Caki2 (cell line): ENCODE measurements around the gene AIFM1. TPM values are rescaled to one million over a fixed set of nuclear protein-coding genes. Genes with fewer than 3 reads are reported as not detected.

Experiments used
- DNase-seq: peaks from one replicate; pipeline ENCODE4 v3.0.0-alpha.2; 2015; ENCODE audit warnings: low read depth
- in situ Hi-C: cut with HindIII; loops from 2 replicates; pipeline ENCODE4 v1.10.0; 2016; ENCODE audit warnings: low sequenced_read_pairs, low pct_unique_long_range_greater_than_20kb, mixed read lengths
- total RNA-seq: library from RNA; depleted of rRNA; stranded (reverse); fragments of >200 nt; shearing (Covaris generic); gene quantifications from 2 replicates; pipeline ENCODE4 v1.2.3, GENCODE V29; 2014; ENCODE audit warnings: low replicate concordance; rRNA removed

AIFM1 gene
- total RNA-seq, 1 experiment from 2014 or later: 29.7 TPM

- in situ Hi-C loops: no loop called here
Measured at GRCh38 chrX:130082244-130083106, 83.2 kb downstream of the AIFM1 start.

GRCh38 chrX:130081421-130082045, 84.1 kb downstream of the AIFM1 start:
- no peak for DNase-seq
- in situ Hi-C loops: no loop called here

More at GRCh38 chrX:130082244-130083106, 83.2 kb downstream of the AIFM1 start:
- DNase-seq: no peak

- in situ Hi-C loops: no loop called here
- no peak for DNase-seq
Measured at GRCh38 chrX:130080791-130081367, 84.8 kb downstream of the AIFM1 start.

GRCh38 chrX:130079824-130080406, 85.7 kb downstream of the AIFM1 start:
- in situ Hi-C loops: no loop called here
- peak; percentile 41 for DNase-seq

Other genes starting within 250 kb of the AIFM1 start
- gene BCORL1, start 183.2 kb downstream of the AIFM1 start, total RNA-seq: 0.06 and 0.44 TPM in 2 replicates
- 12.5 and 16.0 TPM in 2 replicates for gene ELF4, start 55.3 kb downstream of the AIFM1 start, total RNA-seq
- not detected in 2 replicates for gene RAB33A, start 6.1 kb upstream of the AIFM1 start, total RNA-seq
- gene ZNF280C, start 103.1 kb upstream of the AIFM1 start, total RNA-seq: 2.9 and 6.5 TPM in 2 replicates
- 4.1 and 5.0 TPM in 2 replicates for gene SLC25A14, start 174.1 kb upstream of the AIFM1 start, total RNA-seq
- gene GPR119, start 219.8 kb upstream of the AIFM1 start, total RNA-seq: not detected in 2 replicates
- 23.9 and 40.7 TPM in 2 replicates for gene RBMX2, start 236.1 kb upstream of the AIFM1 start, total RNA-seq